Suprapubic skin (tissue), 4 donors: ENCODE measurements around the gene TMEM63B. TPM values are rescaled to one million over a fixed set of nuclear protein-coding genes. Genes with fewer than 3 reads are reported as not detected.

ENCODE experiments used
- DNase-seq, 2 donors: peaks; one replicate each; pipeline ENCODE4 v3.0.0-alpha.2; 2019; ENCODE audit warnings: low spot score in 2 of 2
- H3K27ac ChIP-seq: fragments of 200-600 bp; sonication (generic); one replicate; pipeline ENCODE4 v1.5.1; 2019
- H3K27me3 ChIP-seq: fragments of 200-600 bp; sonication (generic); one replicate; pipeline ENCODE4 v1.5.1; 2019
- H3K36me3 ChIP-seq: fragments of 200-600 bp; sonication (generic); one replicate; pipeline ENCODE4 v1.5.1; 2019
- H3K4me1 ChIP-seq: fragments of 200-600 bp; sonication (generic); one replicate; pipeline ENCODE4 v1.5.1; 2019
- H3K4me3 ChIP-seq: fragments of 200-600 bp; sonication (generic); one replicate; pipeline ENCODE4 v1.5.1; 2019; ENCODE audit warnings: mild to moderate bottlenecking
- H3K9me3 ChIP-seq: fragments of 200-600 bp; sonication (generic); one replicate; pipeline ENCODE4 v1.5.1; 2019
- EP300 ChIP-seq: sonication (generic); formaldehyde crosslinking; IDR thresholded peaks from one replicate; pipeline ENCODE4 v1.6.1; 2017; ENCODE audit warnings: antibody characterized with exemption
- POLR2A ChIP-seq, 2 donors: fragments of 450-650 bp; IDR thresholded peaks; one replicate each; pipeline ENCODE4 v1.6.1; 2017; ENCODE audit warnings: antibody characterized with exemption in 2 of 2, mild to moderate bottlenecking in 2 of 2, moderate library complexity in 2 of 2
- POLR2AphosphoS5 ChIP-seq, 3 donors: sonication (generic); formaldehyde crosslinking; IDR thresholded peaks; one replicate each; pipeline ENCODE4 v1.6.1; 2017; ENCODE audit warnings: antibody characterized with exemption in 3 of 3
- WGBS: methylation state at CpG from one replicate; pipeline ENCODE4 v1.1.5; 2018; 5-methylcytosine and 5-hydroxymethylcytosine counted together
- total RNA-seq, 4 donors: library from RNA; depleted of rRNA; stranded (reverse); fragments of >200 nt; gene quantifications; one replicate each; pipeline ENCODE4 v1.1.0, GENCODE V29; 2016
- TF ChIP-seq, protein P1 (sequence below), 2 donors: fragments of 200-600 bp in 1 of 2; fragments of 450-650 bp in 1 of 2; sonication (generic) in 1 of 2; IDR thresholded peaks; one replicate each; pipeline ENCODE4 v1.5.1; 2016 to 2019; ENCODE audit warnings: antibody characterized with exemption in 2 of 2, mild to moderate bottlenecking in 1 of 2, moderate library complexity in 1 of 2

The TMEM63B gene
- total RNA-seq, 4 donors from 2014 or later = 71.5 to 89.0 (median 84.5) TPM

DNA sequence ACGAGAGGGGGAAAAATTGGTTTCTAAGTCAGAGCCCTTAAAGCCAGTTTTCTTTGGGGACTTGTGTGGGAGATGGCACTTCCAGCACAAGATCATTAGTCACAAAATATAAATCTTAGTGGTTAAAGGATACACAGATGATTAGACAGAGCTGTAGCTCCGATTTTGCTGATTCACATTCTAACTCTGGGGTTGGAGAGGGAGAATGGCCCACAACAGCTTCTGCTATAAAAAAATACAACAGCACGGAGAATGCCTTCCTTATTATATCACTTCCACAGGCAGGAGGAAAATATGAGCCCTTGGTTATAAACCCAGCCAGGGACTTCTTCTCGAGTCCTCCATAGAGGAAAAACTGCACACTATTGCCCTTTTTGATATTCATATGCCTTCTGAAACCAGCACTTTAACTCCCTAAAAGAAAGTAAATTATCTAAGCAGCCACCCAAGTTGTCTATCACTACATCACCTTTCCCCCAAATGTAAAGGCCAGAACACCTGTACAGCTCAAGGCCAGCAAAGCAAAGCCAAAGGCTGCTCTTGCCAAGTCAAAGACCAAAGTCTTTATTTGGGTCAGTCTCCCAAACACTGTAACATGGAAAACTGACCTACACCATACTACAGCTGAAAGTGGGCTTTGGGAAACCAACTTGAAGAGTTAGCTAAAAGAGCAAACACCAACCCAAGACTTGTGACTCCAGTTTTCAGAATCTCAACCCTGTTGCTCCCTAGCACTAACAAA, 10.5 kb upstream of the TMEM63B start:
- H3K27ac ChIP-seq = no peak overlapping the region
- no peak for TF ChIP-seq POLR2AphosphoS5 (IDR thresholded peaks at IDR 0.05)
- TF ChIP-seq EP300 = no peak
- TF ChIP-seq, protein P1, sequence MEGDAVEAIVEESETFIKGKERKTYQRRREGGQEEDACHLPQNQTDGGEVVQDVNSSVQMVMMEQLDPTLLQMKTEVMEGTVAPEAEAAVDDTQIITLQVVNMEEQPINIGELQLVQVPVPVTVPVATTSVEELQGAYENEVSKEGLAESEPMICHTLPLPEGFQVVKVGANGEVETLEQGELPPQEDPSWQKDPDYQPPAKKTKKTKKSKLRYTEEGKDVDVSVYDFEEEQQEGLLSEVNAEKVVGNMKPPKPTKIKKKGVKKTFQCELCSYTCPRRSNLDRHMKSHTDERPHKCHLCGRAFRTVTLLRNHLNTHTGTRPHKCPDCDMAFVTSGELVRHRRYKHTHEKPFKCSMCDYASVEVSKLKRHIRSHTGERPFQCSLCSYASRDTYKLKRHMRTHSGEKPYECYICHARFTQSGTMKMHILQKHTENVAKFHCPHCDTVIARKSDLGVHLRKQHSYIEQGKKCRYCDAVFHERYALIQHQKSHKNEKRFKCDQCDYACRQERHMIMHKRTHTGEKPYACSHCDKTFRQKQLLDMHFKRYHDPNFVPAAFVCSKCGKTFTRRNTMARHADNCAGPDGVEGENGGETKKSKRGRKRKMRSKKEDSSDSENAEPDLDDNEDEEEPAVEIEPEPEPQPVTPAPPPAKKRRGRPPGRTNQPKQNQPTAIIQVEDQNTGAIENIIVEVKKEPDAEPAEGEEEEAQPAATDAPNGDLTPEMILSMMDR (IDR thresholded peaks at IDR 0.05) = no peak
- TF ChIP-seq POLR2A (IDR thresholded peaks at IDR 0.05) = no peak
- H3K4me1 ChIP-seq = peaks cover 36% of the 10 kb centered on the region
- no peaks in the 10 kb centered on the region for H3K27me3 ChIP-seq
- H3K9me3 ChIP-seq = no peaks in the 10 kb centered on the region
- no peak overlapping the region for H3K4me3 ChIP-seq
- H3K36me3 ChIP-seq = peaks cover 32% of the 10 kb centered on the region
- no peak for DNase-seq
- 53% methylated on average over 4 of the region's 4 CpGs for WGBS

DNA sequence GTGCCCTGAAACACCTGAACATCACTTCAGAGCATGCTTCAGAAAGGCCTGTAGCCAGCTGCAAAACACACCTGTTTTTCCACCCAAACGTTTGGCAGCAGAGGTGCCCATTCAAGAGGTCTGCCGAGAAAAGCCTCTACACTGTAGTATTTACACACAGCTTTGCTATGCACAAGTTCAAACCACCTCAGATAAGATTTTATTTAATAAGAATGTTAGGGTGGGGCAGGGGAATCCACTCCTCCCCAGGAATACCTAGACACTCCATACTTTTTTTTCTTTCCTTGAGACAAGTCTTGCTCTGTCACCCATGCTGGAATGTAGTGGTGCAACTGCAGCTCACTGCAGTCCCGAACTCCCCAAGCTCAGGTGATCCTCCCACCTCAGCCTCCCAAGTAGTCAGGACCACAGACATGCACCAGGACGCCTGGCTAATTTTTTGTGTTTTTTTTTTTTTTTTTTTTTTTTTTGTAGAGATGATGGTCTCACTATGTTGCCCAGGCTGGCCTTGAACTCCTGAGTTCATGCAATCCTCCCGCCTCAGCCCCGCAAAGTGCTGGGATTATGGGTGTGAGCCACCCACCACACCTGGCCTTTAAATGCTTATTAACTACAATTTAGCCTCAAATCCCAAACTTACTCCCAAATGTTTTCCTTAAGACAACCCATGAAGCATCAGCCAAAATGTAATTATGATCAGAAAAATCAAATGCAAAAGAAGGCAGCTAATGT, 9.8 kb upstream of the TMEM63B start:
- peaks cover 39% of the 10 kb centered on the region for H3K4me1 ChIP-seq
- WGBS = 68% methylated on average over 6 of the region's 6 CpGs
- H3K4me3 ChIP-seq = no peak overlapping the region
- no peak overlapping the region for H3K27ac ChIP-seq
- TF ChIP-seq POLR2AphosphoS5 (IDR thresholded peaks at IDR 0.05) = no peak
- H3K36me3 ChIP-seq = peaks cover 24% of the 10 kb centered on the region
- H3K9me3 ChIP-seq = no peaks in the 10 kb centered on the region
- no peaks in the 10 kb centered on the region for H3K27me3 ChIP-seq
- no peak for DNase-seq

DNA sequence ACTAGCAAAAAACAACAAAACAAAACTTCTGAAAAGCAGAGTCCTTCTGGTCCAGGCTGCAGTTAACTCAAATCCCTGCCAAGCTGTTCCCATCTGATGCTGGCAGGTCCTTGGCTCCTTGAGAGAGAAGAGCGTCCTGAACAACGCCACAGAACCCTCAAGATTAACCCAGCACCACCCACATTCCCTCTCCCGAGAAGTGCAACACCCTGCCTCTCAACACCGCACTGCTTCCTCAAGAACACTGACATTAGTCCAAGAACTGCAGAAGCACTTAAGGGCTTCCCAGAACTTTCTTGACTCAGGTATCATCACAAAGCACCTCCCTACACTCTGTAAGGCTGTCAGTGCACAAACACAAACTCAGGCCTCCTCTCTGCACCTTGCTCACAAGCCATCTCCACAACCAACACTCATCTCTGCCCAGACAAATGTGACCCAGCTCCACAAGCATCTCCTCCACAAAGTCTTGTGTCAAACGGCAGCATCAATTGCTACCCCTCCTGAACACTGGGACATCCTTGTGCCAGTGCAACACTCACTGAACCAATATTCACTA, 7.6 kb upstream of the TMEM63B start:
- 37% methylated on average over 5 of the region's 5 CpGs for WGBS
- peaks cover 55% of the 10 kb centered on the region for H3K4me1 ChIP-seq
- peaks cover 4% of the 10 kb centered on the region for H3K36me3 ChIP-seq
- no peaks in the 10 kb centered on the region for H3K27me3 ChIP-seq
- DNase-seq = no peak
- no peak overlapping the region for H3K27ac ChIP-seq
- no peak for TF ChIP-seq POLR2AphosphoS5 (IDR thresholded peaks at IDR 0.05)
- no peak for TF ChIP-seq EP300
- no peak for TF ChIP-seq POLR2A (IDR thresholded peaks at IDR 0.05)
- TF ChIP-seq, protein P1 (IDR thresholded peaks at IDR 0.05) = no peak
- no peak overlapping the region for H3K4me3 ChIP-seq
- H3K9me3 ChIP-seq = no peaks in the 10 kb centered on the region

DNA sequence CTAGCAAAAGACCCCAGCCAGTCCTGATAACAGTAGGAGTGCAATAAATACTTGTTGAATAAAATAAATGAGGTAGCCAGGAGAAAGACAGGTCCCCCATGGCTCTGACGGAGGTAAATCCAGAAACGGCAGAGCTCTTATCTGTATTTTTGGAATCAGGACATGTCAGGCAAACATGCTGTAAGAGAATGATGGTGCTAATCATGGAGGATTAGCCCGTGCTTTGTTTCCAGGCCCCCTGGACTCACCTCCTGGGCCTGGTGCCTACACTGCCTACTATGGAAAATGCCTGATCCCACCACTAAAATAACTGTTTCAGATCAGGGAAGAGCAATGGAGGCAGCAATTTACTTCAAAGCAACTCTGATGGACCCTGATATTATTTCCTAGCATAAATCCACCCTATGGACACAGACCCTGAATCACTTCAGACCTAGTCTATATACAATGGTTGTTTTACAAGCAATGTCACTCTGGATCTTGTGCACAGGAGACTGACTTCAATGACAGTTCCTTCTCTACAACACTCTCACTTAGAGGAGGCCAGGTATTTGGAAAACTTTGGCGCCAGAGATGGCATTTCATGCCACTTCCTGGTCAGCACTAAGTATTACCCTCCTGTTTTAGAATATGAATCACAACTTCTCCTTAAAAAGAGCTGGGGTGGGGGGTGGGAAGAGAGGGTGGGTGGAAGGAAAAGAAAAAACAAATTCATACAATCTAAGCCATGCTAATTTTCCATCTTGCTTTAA, 6.5 kb upstream of the TMEM63B start:
- H3K9me3 ChIP-seq = no peaks in the 10 kb centered on the region
- no peaks in the 10 kb centered on the region for H3K27me3 ChIP-seq
- H3K4me1 ChIP-seq = peaks cover 63% of the 10 kb centered on the region

DNA sequence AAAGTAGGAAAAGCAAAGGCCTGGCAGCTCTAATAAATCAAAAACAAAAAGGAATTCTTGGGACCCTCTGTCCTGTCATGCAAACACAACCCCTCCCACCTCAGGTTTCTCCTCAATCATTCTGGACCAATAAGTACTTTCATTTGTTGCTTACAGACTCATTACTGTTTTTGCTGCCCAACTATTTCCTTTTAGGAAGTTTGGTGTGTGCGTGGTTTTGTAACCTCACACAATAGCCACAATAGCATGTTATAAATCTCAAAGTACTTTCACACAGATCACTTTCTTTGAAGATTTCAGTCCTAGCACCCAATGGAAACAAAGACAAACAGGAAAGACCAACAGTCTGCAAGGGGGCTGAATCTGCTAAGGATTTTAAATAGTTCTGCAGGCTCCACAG, 4.6 kb upstream of the TMEM63B start:
- Histone ChIP-seq H3K4me1 (peaks cover 55% of the 10 kb centered on the region), H3K9me3 (no peaks in the 10 kb centered on the region), H3K36me3 (peaks cover 4% of the 10 kb centered on the region), H3K27ac (peak overlapping the region; percentile 4), H3K4me3 (no peak overlapping the region), H3K27me3 (no peaks in the 10 kb centered on the region)
- 63% methylated on average over 1 of the region's 1 CpG for WGBS
- TF ChIP-seq POLR2AphosphoS5 (IDR thresholded peaks at IDR 0.05) (no peak), EP300 (no peak), POLR2A (IDR thresholded peaks at IDR 0.05) (no peak)
- TF ChIP-seq, protein P1 (IDR thresholded peaks at IDR 0.05) = no peak
- DNase-seq = no peak

More for the DNA sequence above, 6.5 kb upstream of the TMEM63B start:
- no peak for DNase-seq
- H3K27ac ChIP-seq = no peak overlapping the region
- peaks cover 4% of the 10 kb centered on the region for H3K36me3 ChIP-seq
- 76% methylated on average over 4 of the region's 4 CpGs for WGBS
- TF ChIP-seq POLR2A (IDR thresholded peaks at IDR 0.05) = no peak
- no peak for TF ChIP-seq POLR2AphosphoS5 (IDR thresholded peaks at IDR 0.05)
- TF ChIP-seq, protein P1 (IDR thresholded peaks at IDR 0.05) = no peak
- TF ChIP-seq EP300 = no peak
- H3K4me3 ChIP-seq = no peak overlapping the region
